Endothelial cell of umbilical vein (primary cell): ENCODE measurements around the gene NEU4. TPM values are rescaled to one million over a fixed set of nuclear protein-coding genes. Genes with fewer than 3 reads are reported as not detected.

Source experiments
- BruUV-seq: library from RNA; stranded (reverse); fragments of 400-500 nt; replicated peaks from 2 replicates; lab custom pipeline; 2021; lab: Mats Ljungman, UMichigan
- CTCF ChIA-PET: fragments of 300-600, 350-600 bp; sonication (Branson Sonifier 250); formaldehyde crosslinking; loops from one replicate; lab custom pipeline; 2021; ENCODE audit warnings: antibody characterized with exemption, inconsistent platforms; lab: Charles Lee
- POLR2A ChIA-PET: fragments of 300-600, 350-600 bp; sonication (Branson Sonifier 250); formaldehyde crosslinking; loops from one replicate; lab custom pipeline; 2021; ENCODE audit warnings: antibody characterized with exemption, inconsistent platforms; lab: Charles Lee
- DNase-seq: peaks from one replicate; pipeline ENCODE4 v3.0.0-alpha.2; 2011; ENCODE audit warnings: low read depth, low spot score
- FAIRE-seq: peaks from 2 replicates; lab custom pipeline; 2011; peaks lifted over from hg19 to GRCh38; lab: Jason Lieb, UNC
- H2AFZ ChIP-seq: 2 replicates; pipeline ENCODE4 v1.6.0; 2012; ENCODE audit warnings: low read depth, low read length, control low read depth, inconsistent platforms
- H3K27ac ChIP-seq: 2 replicates; pipeline ENCODE4 v1.5.1; 2011; ENCODE audit warnings: low read depth, mild to moderate bottlenecking, control low read depth, low read length, moderate library complexity; ENCODE audit not compliant: insufficient read depth
- H3K27me3 ChIP-seq, 2 experiments: 2 replicates each; pipeline versions ENCODE4 v1.6.0 to v1.6.1; 2011; ENCODE audit warnings: low read length in 2 of 2, mixed read lengths in 1 of 2; ENCODE audit not compliant: control insufficient read depth in 2 of 2, insufficient read depth in 2 of 2
- H3K36me3 ChIP-seq, 2 experiments: 2 replicates in 1 of 2; 3 replicates in 1 of 2; pipeline ENCODE4 v1.5.1; 2011; ENCODE audit warnings: low read length in 2 of 2, mild to moderate bottlenecking in 1 of 2, moderate library complexity in 1 of 2; ENCODE audit not compliant: control insufficient read depth in 2 of 2, insufficient read depth in 2 of 2; ENCODE audit errors: extremely low read depth in 1 of 2
- H3K4me1 ChIP-seq: 3 replicates; pipeline ENCODE4 v1.5.1; 2011; ENCODE audit warnings: mild to moderate bottlenecking, low read length; ENCODE audit not compliant: control insufficient read depth, insufficient read depth; ENCODE audit errors: extremely low read depth
- H3K4me2 ChIP-seq: 2 replicates; pipeline ENCODE4 v1.6.1; 2011; ENCODE audit warnings: low read length, control low read depth, mixed read lengths; ENCODE audit not compliant: insufficient read depth
- H3K4me3 ChIP-seq, 3 experiments: fragments of 200-600 bp in 1 of 3; sonication (generic), shearing (Covaris generic) in 1 of 3; replicated peaks in 1 of 3; 2 replicates each; pipeline ENCODE4 v1.5.1; 2011 to 2016; ENCODE audit warnings: control low read depth in 3 of 3, low read length in 3 of 3, mild to moderate bottlenecking in 2 of 3, inconsistent platforms in 1 of 3, low read depth in 1 of 3, moderate library complexity in 1 of 3; ENCODE audit not compliant: insufficient read depth in 1 of 3
- H3K79me2 ChIP-seq: 2 replicates; pipeline ENCODE4 v1.6.0; 2012; ENCODE audit warnings: low read length, inconsistent platforms; ENCODE audit not compliant: control insufficient read depth, insufficient read depth
- H3K9ac ChIP-seq: replicated peaks from 2 replicates; pipeline ENCODE3; 2011; ENCODE audit warnings: low read length, control low read depth; ENCODE audit not compliant: insufficient read depth; ENCODE audit errors: extremely low read depth
- H3K9me1 ChIP-seq: replicated peaks from 3 replicates; pipeline ENCODE4 v1.6.0; 2011; ENCODE audit warnings: mild to moderate bottlenecking, low read length; ENCODE audit not compliant: control insufficient read depth, insufficient read depth; ENCODE audit errors: extremely low read depth
- H3K9me3 ChIP-seq: replicated peaks from 2 replicates; pipeline ENCODE4 v1.5.1; 2012; ENCODE audit warnings: low read length, inconsistent platforms; ENCODE audit not compliant: control insufficient read depth, insufficient read depth
- H4K20me1 ChIP-seq: replicated peaks from 2 replicates; pipeline ENCODE3; 2011; ENCODE audit warnings: mild to moderate bottlenecking, low read length; ENCODE audit not compliant: control insufficient read depth, insufficient read depth; ENCODE audit errors: extremely low read depth
- EZH2 ChIP-seq: IDR thresholded peaks from 2 replicates; pipeline ENCODE4 v1.6.1; 2012; ENCODE audit warnings: borderline replicate concordance, low read depth, mild to moderate bottlenecking, moderate library complexity, low read length, inconsistent platforms; ENCODE audit not compliant: severe bottlenecking
- FOS ChIP-seq: IDR thresholded peaks from 2 replicates; pipeline ENCODE4 v1.6.1; 2011; ENCODE audit warnings: mild to moderate bottlenecking, low read length, moderate library complexity, borderline replicate concordance; ENCODE audit not compliant: insufficient read depth
- GATA2 ChIP-seq: IDR thresholded peaks from 2 replicates; pipeline ENCODE4 v1.7.0; 2011; ENCODE audit warnings: low read depth, mild to moderate bottlenecking, moderate library complexity, mixed read lengths, low read length; ENCODE audit not compliant: insufficient read length, insufficient read depth
- JUN ChIP-seq: IDR thresholded peaks from 2 replicates; pipeline ENCODE4 v1.6.1; 2011; ENCODE audit warnings: borderline replicate concordance, low read depth; ENCODE audit not compliant: insufficient read length, insufficient read depth
- MAX ChIP-seq: IDR thresholded peaks from 2 replicates; pipeline ENCODE4 v1.6.1; 2011; ENCODE audit not compliant: insufficient read depth, insufficient read length
- MYC ChIP-seq: IDR thresholded peaks from one replicate; pipeline ENCODE4 v1.6.1; 2011; ENCODE audit warnings: mild to moderate bottlenecking, low read depth, low read length
- POLR2A ChIP-seq: IDR thresholded peaks from 2 replicates; pipeline ENCODE4 v1.6.1; 2012; ENCODE audit warnings: low read depth, mild to moderate bottlenecking, control low read depth, low read length
- POLR2AphosphoS5 ChIP-seq: IDR thresholded peaks from 2 replicates; pipeline ENCODE4 v1.6.1; 2012; ENCODE audit warnings: low read depth, mild to moderate bottlenecking, control low read depth, low read length, moderate library complexity; ENCODE audit not compliant: insufficient read depth
- dilution Hi-C: fragments of 300-500 bp; cut with MboI; formaldehyde crosslinking; loops from one replicate; pipeline ENCODE4 v1.15.0; 2019; ENCODE audit warnings: low sequenced_read_pairs; ENCODE audit not compliant: extremely low pct_ligation_motif_present
- intact Hi-C: fragments of 100-400 bp; cut with micrococcal nuclease; formaldehyde crosslinking; loops from one replicate; pipeline ENCODE4 v1.10.0; 2022
- polyA plus RNA-seq, 4 experiments: library from polyadenylated mRNA; depleted of rRNA in 3 of 4; stranded (reverse) in 3 of 4; unstranded in 1 of 4; fragments of >200 nt; gene quantifications; 2 replicates each; pipeline versions ENCODE4 v1.2.1 to v1.2.3, GENCODE V29; 2011 to 2012; ENCODE audit warnings: missing spikeins in 1 of 4
- total RNA-seq: library from RNA; stranded (reverse); gene quantifications from 2 replicates; pipeline ENCODE4 v1.2.3, GENCODE V29; 2021
- TF ChIP-seq, protein P1 (sequence below), 2 donors: IDR thresholded peaks; 1 replicate in 1 of 2; 2 replicates in 1 of 2; pipeline ENCODE4 v1.5.1; 2011; ENCODE audit warnings: low read length in 2 of 2, mild to moderate bottlenecking in 2 of 2, moderate library complexity in 2 of 2, control low read depth in 1 of 2, inconsistent platforms in 1 of 2, low read depth in 1 of 2; ENCODE audit not compliant: insufficient read depth in 1 of 2; ENCODE audit errors: extremely low read depth in 1 of 2

NEU4 gene
- total and polyA plus RNA-seq, 2 donors (not counting 3 experiments of a cell fraction or from before 2014, with no cell fraction given) = not detected

DNA sequence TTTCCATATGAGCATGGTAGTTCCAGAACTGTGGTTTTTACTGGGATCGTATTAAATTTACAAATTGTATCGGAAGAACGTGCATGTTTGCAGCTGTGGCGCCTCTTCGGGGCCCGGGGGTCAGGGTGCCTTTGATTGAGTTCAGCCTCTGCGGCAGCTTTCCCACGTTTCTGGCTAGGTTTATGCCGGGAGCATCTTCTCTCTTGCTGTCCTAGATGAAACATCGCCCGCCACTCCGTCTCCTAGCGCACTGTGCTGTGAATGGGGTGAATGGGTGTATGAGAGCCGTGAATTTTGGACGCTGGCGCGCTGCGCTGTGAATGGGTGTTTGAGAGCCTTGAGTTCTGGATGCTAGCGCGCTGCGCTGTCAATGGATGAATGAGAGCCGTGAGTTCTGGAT is 37.4 kb downstream of the NEU4 start:
- H3K9ac ChIP-seq = no peak overlapping the region

More for the DNA sequence above, 37.4 kb downstream of the NEU4 start:
- Histone ChIP-seq H3K4me1 (peaks cover 7% of the 10 kb centered on the region), H3K27ac (no peak overlapping the region), H3K27me3 (peaks cover 0 to 4% of the 10 kb centered on the region in 2 experiments), H3K36me3 (no peaks in the 10 kb centered on the region), H3K9me1 (no peaks in the 10 kb centered on the region), H3K4me3 (no peak overlapping the region), H4K20me1 (no peaks in the 10 kb centered on the region), H3K79me2 (no peaks in the 10 kb centered on the region), H3K4me2 (no peak overlapping the region), H3K9me3 (no peaks in the 10 kb centered on the region), H2AFZ (no peak overlapping the region)
- ChIA-PET CTCF (no interaction called here), POLR2A (no interaction called here)
- intact Hi-C loops = no loop called here
- TF ChIP-seq JUN (no peak), GATA2 (no peak), POLR2A (no peak), MAX (no peak), FOS (no peak), MYC (no peak), POLR2AphosphoS5 (no peak), EZH2 (no peak)
- TF ChIP-seq, protein P1, sequence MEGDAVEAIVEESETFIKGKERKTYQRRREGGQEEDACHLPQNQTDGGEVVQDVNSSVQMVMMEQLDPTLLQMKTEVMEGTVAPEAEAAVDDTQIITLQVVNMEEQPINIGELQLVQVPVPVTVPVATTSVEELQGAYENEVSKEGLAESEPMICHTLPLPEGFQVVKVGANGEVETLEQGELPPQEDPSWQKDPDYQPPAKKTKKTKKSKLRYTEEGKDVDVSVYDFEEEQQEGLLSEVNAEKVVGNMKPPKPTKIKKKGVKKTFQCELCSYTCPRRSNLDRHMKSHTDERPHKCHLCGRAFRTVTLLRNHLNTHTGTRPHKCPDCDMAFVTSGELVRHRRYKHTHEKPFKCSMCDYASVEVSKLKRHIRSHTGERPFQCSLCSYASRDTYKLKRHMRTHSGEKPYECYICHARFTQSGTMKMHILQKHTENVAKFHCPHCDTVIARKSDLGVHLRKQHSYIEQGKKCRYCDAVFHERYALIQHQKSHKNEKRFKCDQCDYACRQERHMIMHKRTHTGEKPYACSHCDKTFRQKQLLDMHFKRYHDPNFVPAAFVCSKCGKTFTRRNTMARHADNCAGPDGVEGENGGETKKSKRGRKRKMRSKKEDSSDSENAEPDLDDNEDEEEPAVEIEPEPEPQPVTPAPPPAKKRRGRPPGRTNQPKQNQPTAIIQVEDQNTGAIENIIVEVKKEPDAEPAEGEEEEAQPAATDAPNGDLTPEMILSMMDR (IDR thresholded peaks at IDR 0.05; ENCODE audit: extremely low read depth in 1 of 2, insufficient read depth in 1 of 2, low read depth in 1 of 2, low read length in 2 of 2) = no peak
- FAIRE-seq = no peak
- dilution Hi-C loops = no loop called here
- DNase-seq = no peak
- no TSS peak for BruUV-seq
